GM11168 (cell line): ENCODE data around the gene DYRK2.

Experiments used
- in situ Hi-C: fragments of 300-500 bp; cut with MboI; formaldehyde crosslinking; loops from one replicate; pipeline ENCODE4 v1.12.0; 2022; ENCODE audit warnings: low sequenced_read_pairs; ENCODE audit not compliant: unreplicated experiment

DYRK2 gene

GRCh38 chr12:67645126-67645525 is 3.4 kb upstream of the DYRK2 start:
- in situ Hi-C loops, result no loop called here

- in situ Hi-C loops, result no loop called here
Observed at GRCh38 chr12:67645601-67646000, 2.9 kb upstream of the DYRK2 start.

- in situ Hi-C loops, result no loop called here
Observed at GRCh38 chr12:67646775-67647174, 1.8 kb upstream of the DYRK2 start.

GRCh38 chr12:67647181-67647798 is 1.3 kb upstream of the DYRK2 start:
- in situ Hi-C loops, result no loop called here

- in situ Hi-C loops, result no loop called here
Observed at GRCh38 chr12:67647799-67648520, 585 bp upstream of the DYRK2 start.

- in situ Hi-C loops, result no loop called here
Observed at GRCh38 chr12:67649261-67649569, 670 bp downstream of the DYRK2 start.

- in situ Hi-C loops, result loop anchor here (25.0 kb wide), 1 partner anchor 288 kb away; no protein-coding TSS in a partner anchor
Observed at GRCh38 chr12:67649570-67650387, 1.2 kb downstream of the DYRK2 start.

- in situ Hi-C loops, result loop anchor here (25.0 kb wide), 1 partner anchor 287 kb away; no protein-coding TSS in a partner anchor
Observed at GRCh38 chr12:67650388-67651131, 2.0 kb downstream of the DYRK2 start.

GRCh38 chr12:67651132-67651695 is 2.7 kb downstream of the DYRK2 start:
- in situ Hi-C loops, result loop anchor here (25.0 kb wide), 1 partner anchor 286 kb away; no protein-coding TSS in a partner anchor

- in situ Hi-C loops, result loop anchor here (25.0 kb wide), 1 partner anchor 281 kb away; no protein-coding TSS in a partner anchor
Observed at GRCh38 chr12:67655829-67656228, 7.3 kb downstream of the DYRK2 start.

GRCh38 chr12:67656251-67656650 is 7.7 kb downstream of the DYRK2 start:
- in situ Hi-C loops, result loop anchor here (25.0 kb wide), 1 partner anchor 281 kb away; no protein-coding TSS in a partner anchor

GRCh38 chr12:67658486-67658885 is 9.9 kb downstream of the DYRK2 start:
- in situ Hi-C loops, result loop anchor here (25.0 kb wide), 1 partner anchor 279 kb away; no protein-coding TSS in a partner anchor

GRCh38 chr12:67659292-67659691 is 10.7 kb downstream of the DYRK2 start:
- in situ Hi-C loops, result loop anchor here (25.0 kb wide), 1 partner anchor 278 kb away; no protein-coding TSS in a partner anchor

- in situ Hi-C loops, result loop anchor here (25.0 kb wide), 1 partner anchor 276 kb away; no protein-coding TSS in a partner anchor
Observed at GRCh38 chr12:67661311-67662021, 12.9 kb downstream of the DYRK2 start.

GRCh38 chr12:67662910-67663538 is 14.5 kb downstream of the DYRK2 start:
- in situ Hi-C loops, result loop anchor here (25.0 kb wide), 1 partner anchor 274 kb away; no protein-coding TSS in a partner anchor

GRCh38 chr12:67664171-67664570 is 15.6 kb downstream of the DYRK2 start:
- in situ Hi-C loops, result loop anchor here (25.0 kb wide), 1 partner anchor 273 kb away; no protein-coding TSS in a partner anchor

- in situ Hi-C loops, result loop anchor here (25.0 kb wide), 1 partner anchor 272 kb away; no protein-coding TSS in a partner anchor
Observed at GRCh38 chr12:67665679-67666078, 17.1 kb downstream of the DYRK2 start.

GRCh38 chr12:67666605-67667004 is 18.1 kb downstream of the DYRK2 start:
- in situ Hi-C loops, result loop anchor here (25.0 kb wide), 1 partner anchor 271 kb away; no protein-coding TSS in a partner anchor
